Liver (tissue), 3 donors: ENCODE results near the gene EGLN1.

Experiments used
- ATF3 ChIP-seq: IDR thresholded peaks from 2 replicates; pipeline ENCODE4 v1.6.1; 2016; ENCODE audit warnings: antibody characterized with exemption
- CTCF ChIP-seq: fragments of 150-350 bp; IDR thresholded peaks from 2 replicates; pipeline ENCODE4 v1.5.1; 2017; ENCODE audit warnings: improper control_type of control experiment, low read depth, low read length; ENCODE audit not compliant: missing input control
- MAX ChIP-seq: IDR thresholded peaks from 2 replicates; pipeline ENCODE4 v1.6.1; 2016; ENCODE audit warnings: antibody characterized with exemption
- RAD21 ChIP-seq, 2 donors: IDR thresholded peaks; 2 replicates each; pipeline ENCODE4 v1.6.1; 2016; ENCODE audit warnings: antibody characterized with exemption in 2 of 2, mild to moderate bottlenecking in 2 of 2
- REST ChIP-seq: IDR thresholded peaks from 2 replicates; pipeline ENCODE4 v1.6.1; 2016; ENCODE audit warnings: antibody characterized with exemption, mild to moderate bottlenecking
- SP1 ChIP-seq: IDR thresholded peaks from 2 replicates; pipeline ENCODE4 v1.6.1; 2018; ENCODE audit warnings: antibody characterized with exemption, mild to moderate bottlenecking
- YY1 ChIP-seq: IDR thresholded peaks from 2 replicates; pipeline ENCODE4 v1.6.1; 2016; ENCODE audit warnings: antibody characterized with exemption, mild to moderate bottlenecking
- donor health status: healthy.
- donor health status: healthy.

GRCh38 chr1:231432996-231433395 lies 10.9 kb upstream of the EGLN1 start:
- no peak for TF ChIP-seq CTCF
- TF ChIP-seq RAD21 (IDR thresholded peaks at IDR 0.05): no peak
- no peak for TF ChIP-seq REST
- no peak for TF ChIP-seq ATF3
- no peak for TF ChIP-seq MAX
- TF ChIP-seq SP1: no peak
- no peak for TF ChIP-seq YY1
